Measurements from ENCODE around the gene SART1.

The SART1 gene

GRCh38 chr11:65942531-65942930 is 19.0 kb upstream of the SART1 start:
- no peak for TF ChIP-seq RAD21 (IDR thresholded peaks at IDR 0.05; ENCODE audit: low read depth)
- no peak for TF ChIP-seq CREB1 (IDR thresholded peaks at IDR 0.05; ENCODE audit: low read depth)
- TF ChIP-seq USF1 (IDR thresholded peaks at IDR 0.05) = no peak
- TF ChIP-seq TAF1 (IDR thresholded peaks at IDR 0.05; ENCODE audit: low read depth) = no peak
- no peak for TF ChIP-seq YY1 (IDR thresholded peaks at IDR 0.05; ENCODE audit: low read depth)
- TF ChIP-seq EP300 (IDR thresholded peaks at IDR 0.05; ENCODE audit: borderline replicate concordance) = no peak
- TF ChIP-seq TEAD4 (IDR thresholded peaks at IDR 0.05) = no peak
- no peak for TF ChIP-seq REST (IDR thresholded peaks at IDR 0.05; ENCODE audit: low read depth)
- TF ChIP-seq NFIC (IDR thresholded peaks at IDR 0.05) = no peak
- TF ChIP-seq FOXM1 (IDR thresholded peaks at IDR 0.05; ENCODE audit: borderline replicate concordance, low read depth) = no peak
- TF ChIP-seq TCF12 (IDR thresholded peaks at IDR 0.05; ENCODE audit: low read depth) = no peak
- TF ChIP-seq MAX (IDR thresholded peaks at IDR 0.05) = no peak

GRCh38 chr11:65944191-65944590 is 17.3 kb upstream of the SART1 start:
- TF ChIP-seq MAX (IDR thresholded peaks at IDR 0.05) = no peak
- no peak for TF ChIP-seq TAF1 (IDR thresholded peaks at IDR 0.05; ENCODE audit: low read depth)
- TF ChIP-seq CREB1 (IDR thresholded peaks at IDR 0.05; ENCODE audit: low read depth) = no peak
- no peak for TF ChIP-seq REST (IDR thresholded peaks at IDR 0.05; ENCODE audit: low read depth)
- no peak for TF ChIP-seq USF1 (IDR thresholded peaks at IDR 0.05)
- no peak for TF ChIP-seq ZBTB7A (IDR thresholded peaks at IDR 0.05; ENCODE audit: low read depth)
- TF ChIP-seq EP300 (IDR thresholded peaks at IDR 0.05; ENCODE audit: borderline replicate concordance) = no peak
- TF ChIP-seq FOXM1 (IDR thresholded peaks at IDR 0.05; ENCODE audit: borderline replicate concordance, low read depth) = no peak
- no peak for TF ChIP-seq NFIC (IDR thresholded peaks at IDR 0.05)
- no peak for TF ChIP-seq TCF12 (IDR thresholded peaks at IDR 0.05; ENCODE audit: low read depth)
- TF ChIP-seq EGR1 (IDR thresholded peaks at IDR 0.05) = no peak
- TF ChIP-seq RAD21 (IDR thresholded peaks at IDR 0.05; ENCODE audit: low read depth) = no peak
- TF ChIP-seq YY1 (IDR thresholded peaks at IDR 0.05; ENCODE audit: low read depth) = no peak
- no peak for TF ChIP-seq CEBPB (IDR thresholded peaks at IDR 0.05)
- TF ChIP-seq TEAD4 (IDR thresholded peaks at IDR 0.05) = no peak

GRCh38 chr11:65944767-65945166 is 16.8 kb upstream of the SART1 start:
- TF ChIP-seq RAD21 (IDR thresholded peaks at IDR 0.05; ENCODE audit: low read depth) (no peak), CREB1 (IDR thresholded peaks at IDR 0.05; ENCODE audit: low read depth) (no peak), EP300 (IDR thresholded peaks at IDR 0.05; ENCODE audit: borderline replicate concordance) (no peak), NFIC (IDR thresholded peaks at IDR 0.05) (no peak), TEAD4 (IDR thresholded peaks at IDR 0.05) (no peak), YY1 (IDR thresholded peaks at IDR 0.05; ENCODE audit: low read depth) (no peak), REST (IDR thresholded peaks at IDR 0.05; ENCODE audit: low read depth) (no peak), CEBPB (IDR thresholded peaks at IDR 0.05) (no peak), EGR1 (IDR thresholded peaks at IDR 0.05) (no peak), ZBTB7A (IDR thresholded peaks at IDR 0.05; ENCODE audit: low read depth) (no peak), TCF12 (IDR thresholded peaks at IDR 0.05; ENCODE audit: low read depth) (no peak), FOXM1 (IDR thresholded peaks at IDR 0.05; ENCODE audit: borderline replicate concordance, low read depth) (no peak), MAX (IDR thresholded peaks at IDR 0.05) (no peak), TAF1 (IDR thresholded peaks at IDR 0.05; ENCODE audit: low read depth) (no peak), USF1 (IDR thresholded peaks at IDR 0.05) (no peak)
